ENCODE measurements around the gene PIP4K2A. TPM values are rescaled to one million over a fixed set of nuclear protein-coding genes. Genes with fewer than 3 reads are reported as not detected.

The PIP4K2A gene
- total RNA-seq, 1 experiment from 2014 or later, result 21.4 TPM

DNA sequence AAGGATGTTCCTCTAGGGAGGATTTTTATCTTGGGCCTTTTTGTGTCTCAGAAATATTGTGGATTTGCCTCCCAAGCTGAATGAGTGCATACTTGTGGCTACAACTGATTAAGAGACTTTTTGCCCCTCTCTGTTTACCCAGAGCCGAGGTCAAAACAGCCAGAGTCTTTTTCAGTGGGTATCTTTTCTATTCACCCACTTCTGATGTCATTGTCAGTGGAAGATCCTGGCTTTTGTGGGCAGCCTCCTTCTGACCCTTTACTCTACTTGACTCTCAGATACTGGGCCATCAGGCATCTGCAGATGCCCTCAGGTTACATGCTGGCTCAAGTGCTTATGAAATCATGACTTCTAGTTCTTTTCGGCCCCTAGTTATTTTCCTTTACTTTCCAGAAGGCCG is 19.6 kb upstream of the PIP4K2A start:
- peaks cover 5% of the 10 kb centered on the region; the same call in 1 of the 2 replicates for H3K4me1 ChIP-seq (replicated peaks; ENCODE audit: insufficient read depth)
- no peaks in the 10 kb centered on the region for H3K9me2 ChIP-seq (ENCODE audit: insufficient read depth)
- CTCF ChIA-PET, result no interaction called here
- no peak overlapping the region for H3K4me3 ChIP-seq
- H3F3A ChIP-seq (ENCODE audit: insufficient read depth, low read depth), result no peaks in the 10 kb centered on the region
- no peak for DNase-seq
- no peak overlapping the region for H2AFZ ChIP-seq
- no TSS peak for BruUV-seq (replicated peaks)
- no peaks in the 10 kb centered on the region for H4K20me1 ChIP-seq (ENCODE audit: insufficient read depth)
- no peak for TF ChIP-seq CTCF (conservative IDR thresholded peaks at IDR 0.05)
- no peak for TF ChIP-seq EZH2 (IDR thresholded peaks at IDR 0.05; ENCODE audit: low read depth)
- H3K27me3 ChIP-seq (ENCODE audit: insufficient read depth, low read depth), result no peaks in the 10 kb centered on the region
- no peaks in the 10 kb centered on the region for H3K9me3 ChIP-seq (ENCODE audit: insufficient read depth, low read depth)
- POLR2A ChIA-PET (ENCODE audit: unreplicated experiment), result no interaction called here
- no peak overlapping the region for H3K27ac ChIP-seq
- intact Hi-C loops (cut with micrococcal nuclease; ENCODE audit: unreplicated experiment), result no loop called here
- no peak overlapping the region for H3K4me2 ChIP-seq
- H3K36me3 ChIP-seq (ENCODE audit: low read depth), result no peaks in the 10 kb centered on the region
- no peaks in the 10 kb centered on the region for H3K79me2 ChIP-seq (ENCODE audit: low read depth)

DNA sequence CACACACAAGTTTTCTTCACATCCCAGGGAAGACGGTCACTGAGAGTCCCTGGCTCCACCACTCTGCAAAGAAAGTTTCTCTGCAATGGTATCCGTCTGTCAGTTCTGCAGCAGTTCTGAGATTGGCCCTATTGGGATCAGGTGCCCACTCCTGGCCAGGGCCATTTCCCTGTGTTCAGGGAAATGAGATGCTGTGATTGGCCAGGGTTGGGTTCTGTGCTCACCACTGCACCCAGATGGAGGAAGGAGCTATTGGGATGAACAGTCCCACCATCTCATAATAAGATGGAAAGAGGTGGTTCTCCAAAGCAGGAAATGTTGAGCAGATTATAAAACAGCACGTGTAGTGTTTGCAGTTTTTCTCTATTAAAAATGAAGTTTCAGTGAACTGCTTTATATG is 13.3 kb upstream of the PIP4K2A start:
- TF ChIP-seq EZH2 (IDR thresholded peaks at IDR 0.05; ENCODE audit: low read depth) (no peak), CTCF (conservative IDR thresholded peaks at IDR 0.05) (no peak)
- no peak overlapping the region for H2AFZ ChIP-seq
- H4K20me1 ChIP-seq (ENCODE audit: insufficient read depth), result no peaks in the 10 kb centered on the region
- no peaks in the 10 kb centered on the region for H3K27me3 ChIP-seq (ENCODE audit: insufficient read depth, low read depth)
- POLR2A ChIA-PET (ENCODE audit: unreplicated experiment), result no interaction called here
- no peaks in the 10 kb centered on the region for H3K79me2 ChIP-seq (ENCODE audit: low read depth)
- H3K27ac ChIP-seq, result no peak overlapping the region
- no peak overlapping the region for H3K4me3 ChIP-seq
- no peaks in the 10 kb centered on the region for H3K4me1 ChIP-seq (replicated peaks; ENCODE audit: insufficient read depth)
- no peaks in the 10 kb centered on the region for H3F3A ChIP-seq (ENCODE audit: insufficient read depth, low read depth)
- no peak for DNase-seq
- intact Hi-C loops (cut with micrococcal nuclease; ENCODE audit: unreplicated experiment), result no loop called here
- H3K9me3 ChIP-seq (ENCODE audit: insufficient read depth, low read depth), result no peaks in the 10 kb centered on the region
- BruUV-seq (replicated peaks), result no TSS peak
- H3K36me3 ChIP-seq (ENCODE audit: low read depth), result no peaks in the 10 kb centered on the region
- CTCF ChIA-PET, result no interaction called here
- H3K9me2 ChIP-seq (ENCODE audit: insufficient read depth), result no peaks in the 10 kb centered on the region
- no peak overlapping the region for H3K4me2 ChIP-seq

GRCh38 chr10:22727112-22727511 is 12.7 kb upstream of the PIP4K2A start:
- Histone ChIP-seq H3F3A (ENCODE audit: insufficient read depth, low read depth) (no peaks in the 10 kb centered on the region), H3K4me2 (no peak overlapping the region), H3K27me3 (ENCODE audit: insufficient read depth, low read depth) (no peaks in the 10 kb centered on the region), H2AFZ (no peak overlapping the region), H3K9me2 (ENCODE audit: insufficient read depth) (no peaks in the 10 kb centered on the region), H3K9me3 (ENCODE audit: insufficient read depth, low read depth) (no peaks in the 10 kb centered on the region), H3K27ac (no peak overlapping the region), H4K20me1 (ENCODE audit: insufficient read depth) (no peaks in the 10 kb centered on the region), H3K36me3 (ENCODE audit: low read depth) (no peaks in the 10 kb centered on the region), H3K4me1 (replicated peaks; ENCODE audit: insufficient read depth) (no peaks in the 10 kb centered on the region), H3K79me2 (ENCODE audit: low read depth) (no peaks in the 10 kb centered on the region), H3K4me3 (no peak overlapping the region)
- BruUV-seq (replicated peaks), result no TSS peak
- CTCF ChIA-PET, result no interaction called here
- no peak for DNase-seq
- POLR2A ChIA-PET (ENCODE audit: unreplicated experiment), result no interaction called here
- intact Hi-C loops (cut with micrococcal nuclease; ENCODE audit: unreplicated experiment), result no loop called here
- TF ChIP-seq EZH2 (IDR thresholded peaks at IDR 0.05; ENCODE audit: low read depth) (no peak), CTCF (conservative IDR thresholded peaks at IDR 0.05) (no peak)
